GM23248 (cell line): Measurements from ENCODE around the gene DXO.
"Not testable (repeated sequence)": the region's sequence is repeated elsewhere in the genome, so short reads cannot be mapped to it uniquely, and the experiment has no call there.

Experiments used
- EZH2 ChIP-seq: fragments of 200-600 bp; sonication (generic); IDR thresholded peaks from 2 replicates; pipeline ENCODE4 v1.6.1; 2018; ENCODE audit warnings: antibody characterized with exemption, mild to moderate bottlenecking; ENCODE audit not compliant: insufficient read depth, poor library complexity, severe bottlenecking
- EZH2phosphoT487 ChIP-seq: fragments of 200-600 bp; sonication (generic); IDR thresholded peaks from 2 replicates; pipeline ENCODE4 v1.6.1; 2018; ENCODE audit warnings: antibody characterized with exemption, moderate library complexity, mild to moderate bottlenecking, low read depth; ENCODE audit not compliant: insufficient read depth

GRCh38 chr6:31980998-31981397 lies 9.1 kb upstream of the DXO start:
- not testable (repeated sequence) for TF ChIP-seq EZH2, EZH2phosphoT487
